GM21786 (cell line): Measurements from ENCODE around the gene CSKMT.
"Not testable (repeated sequence)": the region's sequence is repeated elsewhere in the genome, so short reads cannot be mapped to it uniquely, and the experiment has no call there.

ENCODE experiments used
- ATAC-seq: cut with Tn5 transposase; IDR thresholded peaks from one replicate; pipeline ENCODE4 v1.9.1; 2021; ENCODE audit not compliant: unreplicated experiment

Gene CSKMT

DNA sequence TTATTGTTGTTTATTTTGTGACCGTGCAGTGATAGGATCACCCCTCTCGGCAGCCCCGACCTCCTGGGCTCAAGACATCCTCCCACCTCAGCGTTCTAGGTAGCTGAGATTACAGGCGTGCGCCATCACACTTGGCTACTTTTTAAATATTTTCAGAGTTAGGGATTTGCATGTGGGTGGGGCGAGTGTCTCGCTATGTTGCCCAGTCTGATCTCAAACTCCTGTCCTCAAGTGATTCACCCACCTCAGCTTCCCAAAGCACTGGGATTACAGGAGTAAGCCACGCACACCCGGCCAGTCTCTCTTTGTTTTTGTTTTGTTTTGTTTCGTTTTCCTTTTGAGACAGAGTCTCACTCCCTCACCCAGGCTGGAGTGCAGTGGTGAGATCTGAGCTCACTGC, 10.8 kb upstream of the CSKMT start:
- no peak for ATAC-seq

- no peak for ATAC-seq
These were observed 8.2 kb upstream of the CSKMT start for GRCh38 chr11:62656796-62657429.

DNA sequence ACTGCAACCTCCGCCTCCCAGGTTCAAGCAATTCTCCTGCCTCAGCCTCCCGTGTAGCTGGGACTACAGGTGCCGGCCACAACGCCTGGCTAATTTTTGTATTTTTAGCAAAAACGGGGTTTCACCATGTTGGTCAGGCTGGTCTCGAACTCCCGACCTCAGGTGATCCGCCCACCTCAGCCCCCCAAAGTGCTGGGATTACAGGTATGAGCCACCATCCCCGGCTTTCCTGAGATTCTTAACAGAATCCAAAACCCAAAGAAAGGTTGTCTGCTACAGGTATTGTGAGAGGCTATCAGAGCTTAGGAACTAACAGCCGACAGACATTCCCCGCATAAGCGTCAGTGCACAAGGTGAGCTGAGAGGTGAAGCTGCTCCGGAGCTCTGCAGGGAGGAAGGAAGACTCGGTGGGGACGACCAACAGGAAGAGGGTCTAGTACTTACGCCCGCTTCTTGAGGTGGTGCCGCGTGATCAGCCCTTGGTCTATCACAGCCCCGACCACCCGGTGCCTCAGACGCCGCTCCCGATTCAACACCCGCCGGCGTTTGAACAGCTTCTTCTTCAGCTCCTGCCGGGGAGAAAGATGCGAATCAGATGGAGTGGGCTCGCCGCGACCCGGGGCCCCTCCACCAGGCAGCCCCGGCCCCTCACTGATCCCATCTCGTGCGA, 572 bp upstream of the CSKMT start:
- peak; percentile 25 for ATAC-seq

- peak; percentile 16 for ATAC-seq
These were observed 617 bp downstream of the CSKMT start for GRCh38 chr11:62665599-62666258.

GRCh38 chr11:62666259-62666926, 1.3 kb downstream of the CSKMT start:
- ATAC-seq = no peak

DNA sequence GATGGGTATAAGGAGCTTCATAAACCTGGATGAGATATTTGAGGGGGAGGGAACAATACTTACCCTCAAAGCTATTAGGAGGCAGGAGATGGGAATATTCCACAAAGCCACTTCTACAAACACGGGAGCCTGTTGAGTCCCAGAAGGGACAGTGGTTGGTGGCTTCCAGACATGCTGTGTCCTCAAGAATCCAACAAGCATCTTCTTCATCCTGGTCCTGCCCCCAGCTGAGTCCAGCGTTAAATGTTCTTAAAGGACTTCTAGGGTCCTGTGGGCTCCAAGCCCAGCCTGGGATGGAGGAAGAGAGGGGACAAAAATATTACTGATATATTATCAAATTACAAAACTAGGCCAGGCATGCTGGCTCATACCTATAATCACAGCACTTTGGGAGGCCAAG, 2.3 kb downstream of the CSKMT start:
- ATAC-seq = no peak

DNA sequence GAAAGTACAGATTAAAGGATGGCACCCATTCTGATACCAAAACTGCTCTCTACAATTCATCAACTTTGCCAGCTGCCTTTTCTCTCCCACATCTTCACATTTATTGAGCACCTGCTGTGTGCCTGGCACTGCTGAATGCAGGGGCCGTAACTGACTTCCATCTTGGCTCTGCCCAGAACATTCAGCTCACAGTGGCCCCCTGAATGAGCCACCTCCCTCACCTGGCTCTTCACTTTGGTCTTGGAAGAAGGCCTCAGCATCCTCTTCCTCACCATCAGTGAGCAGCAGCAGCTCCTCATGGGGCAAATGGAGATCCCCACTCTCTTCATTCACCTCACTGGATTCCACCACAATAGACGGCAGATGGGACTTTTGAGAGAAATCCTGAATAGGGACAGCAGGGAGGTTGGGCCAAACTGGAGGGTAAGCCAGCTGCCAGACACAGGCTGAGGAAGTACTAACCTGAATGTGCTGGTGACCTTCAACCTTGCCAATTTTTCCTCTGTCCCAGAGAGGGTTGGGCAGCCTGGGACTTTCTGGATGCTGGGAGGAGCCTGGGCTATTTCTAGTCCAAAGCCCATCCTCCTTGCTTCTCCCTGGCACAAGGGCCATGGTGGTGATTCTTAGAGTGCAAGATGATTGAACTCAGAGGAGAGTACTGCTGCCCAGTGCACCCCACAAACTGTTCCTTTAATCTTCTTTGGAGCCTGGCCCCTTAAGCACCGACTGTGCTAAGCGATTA, 4.5 kb downstream of the CSKMT start:
- ATAC-seq = no peak

DNA sequence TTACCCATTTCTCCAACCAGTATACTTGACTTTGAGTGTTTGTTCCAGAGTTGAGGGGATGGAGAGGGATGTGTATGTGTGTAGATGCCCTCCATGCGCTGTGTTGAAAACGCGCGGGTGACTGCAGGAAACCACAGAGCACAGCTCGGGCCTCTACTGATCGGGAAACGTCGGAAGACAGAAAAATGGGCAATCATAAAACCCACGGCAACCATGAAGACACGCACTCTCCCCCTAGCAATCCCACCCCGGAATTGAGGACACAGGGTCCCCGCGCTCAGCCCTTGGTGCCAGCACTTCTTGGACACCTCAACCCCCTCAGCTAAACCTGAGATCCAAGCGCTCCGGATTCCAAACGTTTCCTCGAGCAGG, 6.1 kb downstream of the CSKMT start:
- no peak for ATAC-seq

DNA sequence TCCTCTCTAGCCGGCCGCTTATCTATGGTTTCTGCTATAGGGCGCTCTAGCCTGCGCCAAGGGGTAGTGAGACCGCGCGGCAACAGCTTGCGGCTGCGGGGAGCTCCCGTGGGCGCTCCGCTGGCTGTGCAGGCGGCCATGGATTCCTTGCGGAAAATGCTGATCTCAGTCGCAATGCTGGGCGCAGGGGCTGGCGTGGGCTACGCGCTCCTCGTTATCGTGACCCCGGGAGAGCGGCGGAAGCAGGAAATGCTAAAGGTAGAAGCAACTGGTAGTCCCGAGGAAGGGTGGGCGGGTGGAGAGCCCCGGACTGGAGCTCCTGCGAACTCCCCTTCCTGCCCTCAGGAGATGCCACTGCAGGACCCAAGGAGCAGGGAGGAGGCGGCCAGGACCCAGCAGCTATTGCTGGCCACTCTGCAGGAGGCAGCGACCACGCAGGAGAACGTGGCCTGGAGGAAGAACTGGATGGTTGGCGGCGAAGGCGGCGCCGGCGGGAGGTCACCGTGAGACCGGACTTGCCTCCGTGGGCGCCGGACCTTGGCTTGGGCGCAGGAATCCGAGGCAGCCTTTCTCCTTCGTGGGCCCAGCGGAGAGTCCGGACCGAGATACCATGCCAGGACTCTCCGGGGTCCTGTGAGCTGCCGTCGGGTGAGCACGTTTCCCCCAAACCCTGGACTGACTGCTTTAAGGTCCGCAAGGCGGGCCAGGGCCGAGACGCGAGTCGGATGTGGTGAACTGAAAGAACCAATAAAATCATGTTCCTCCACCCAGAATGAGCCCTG, 6.7 kb downstream of the CSKMT start, which contains the start of the genes LBHD1 and UQCC3:
LBHD1 (minus strand) TSS at position 660 of the 782 bp plus-strand sequence. CDS start 2,236 bp downstream, outside the sequence.
UQCC3 (plus strand) TSS at position 66 of the 782 bp plus-strand sequence; CDS start at position 139, 73 bp downstream.
- ATAC-seq = peak; percentile 58

DNA sequence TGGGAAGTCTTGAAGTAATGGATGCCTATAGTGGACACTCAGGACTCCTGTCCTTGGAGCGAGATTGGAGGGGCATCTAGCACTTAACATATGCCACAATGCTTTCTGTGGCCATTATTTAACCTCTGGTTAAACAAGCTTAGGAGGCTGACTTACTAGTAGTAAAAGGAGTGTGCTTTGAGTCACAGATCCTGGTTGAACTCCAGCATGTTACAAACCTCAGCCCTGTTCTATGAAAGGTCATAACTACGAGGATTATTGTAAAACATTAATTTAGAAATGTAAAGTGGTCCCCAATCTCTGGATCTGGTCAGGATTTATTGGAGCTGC, 8.0 kb downstream of the CSKMT start:
- ATAC-seq = no peak

DNA sequence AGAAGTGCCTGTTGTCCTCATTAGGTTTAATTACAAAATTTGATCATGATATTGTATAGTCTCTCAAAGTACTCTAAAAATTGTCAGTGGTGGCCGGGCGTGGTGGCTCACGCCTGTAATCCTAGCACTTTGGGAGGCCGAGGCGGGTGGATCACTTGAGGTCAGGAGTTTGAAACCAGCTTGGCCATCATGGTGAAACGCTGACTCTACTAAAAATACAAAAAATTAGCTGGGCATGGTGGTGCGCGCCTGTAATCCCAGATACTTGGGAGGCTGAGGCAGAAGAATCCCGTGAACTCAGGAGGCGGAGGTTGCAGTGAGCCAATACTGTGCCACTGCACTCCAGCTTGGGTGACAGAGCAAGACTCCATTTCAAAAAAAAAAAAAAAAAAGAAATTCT, 10.3 kb downstream of the CSKMT start:
- not testable (repeated sequence) for ATAC-seq

DNA sequence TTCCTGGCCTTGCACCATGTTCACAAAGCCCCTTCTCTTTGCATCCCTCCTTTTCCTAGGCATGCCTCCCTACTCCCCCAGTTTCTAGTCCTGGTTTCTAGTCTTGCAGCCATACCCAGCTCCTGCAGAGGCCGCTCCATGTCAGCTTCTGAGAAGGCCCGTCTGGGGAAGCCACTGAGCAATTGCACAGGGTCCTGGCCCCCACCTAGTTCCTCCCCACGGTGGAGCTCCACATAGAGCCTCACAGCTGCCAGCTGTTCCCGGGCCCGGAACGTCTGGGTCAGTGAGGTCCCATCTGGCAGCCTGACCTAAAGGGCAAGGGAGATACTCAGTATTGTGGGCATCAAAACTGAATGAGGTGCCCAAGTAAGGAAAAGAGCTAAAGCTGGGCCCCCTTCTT, 11.6 kb downstream of the CSKMT start:
- ATAC-seq = no peak

GRCh38 chr11:62677156-62677555, 12.0 kb downstream of the CSKMT start:
- no peak for ATAC-seq

DNA sequence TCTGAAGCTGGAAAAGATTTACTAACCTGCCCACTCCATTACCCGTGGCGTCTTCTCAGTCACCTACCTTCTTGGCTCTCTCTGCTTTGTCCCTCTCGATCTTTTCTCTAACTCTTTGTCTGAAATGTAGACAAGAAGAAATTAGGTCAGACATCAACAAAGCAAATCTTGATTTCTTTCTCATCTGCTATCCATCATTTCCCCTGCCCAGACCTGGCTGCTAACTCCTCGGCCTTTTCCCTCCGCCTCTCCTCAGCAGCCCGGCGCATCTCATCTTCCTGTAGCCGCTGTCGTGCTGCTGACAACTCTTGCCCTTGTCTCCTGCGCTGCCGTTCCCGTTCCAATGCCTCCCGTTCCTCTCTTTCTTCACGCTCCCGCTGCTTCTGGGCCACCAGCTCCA, 12.6 kb downstream of the CSKMT start:
- no peak for ATAC-seq

GRCh38 chr11:62678433-62678769, 13.3 kb downstream of the CSKMT start:
- no peak for ATAC-seq

GRCh38 chr11:62678770-62679696, 13.9 kb downstream of the CSKMT start, which contains the start of gene UBXN1:
Gene UBXN1 (minus strand): TSS chr11:62679073. CDS start chr11:62678923, 150 bp downstream.
- no peak for ATAC-seq

DNA sequence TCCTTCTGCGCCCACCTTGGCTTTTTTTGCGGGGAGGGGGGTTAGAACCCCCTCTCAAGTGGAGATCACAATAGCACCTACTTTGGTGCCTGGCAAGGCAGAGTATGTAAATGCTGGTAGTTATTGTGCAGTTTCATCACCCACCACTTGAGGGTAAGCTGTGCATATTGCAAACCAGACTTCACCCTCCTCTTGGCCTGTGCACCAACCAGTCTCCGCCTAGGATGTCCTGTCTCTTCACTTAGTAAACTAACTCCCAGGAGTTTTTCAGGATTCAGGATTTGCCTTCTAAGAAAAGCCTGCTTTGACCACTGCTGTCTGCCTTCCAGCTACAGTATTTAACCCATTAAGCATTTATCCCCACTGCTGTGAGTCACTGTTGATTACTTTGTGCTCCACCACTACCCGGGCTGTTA, 15.7 kb downstream of the CSKMT start:
- ATAC-seq = peak; percentile 58

GRCh38 chr11:62682518-62682917, 17.4 kb downstream of the CSKMT start:
- no peak for ATAC-seq
